ENCODE data around the gene BRD1.

- no peak for TF ChIP-seq POLR2AphosphoS5 (IDR thresholded peaks at IDR 0.05; ENCODE audit: low read depth)
- TF ChIP-seq CTCF (conservative IDR thresholded peaks at IDR 0.05; ENCODE audit: low read depth in 2 of 2), result no peak
- TF ChIP-seq ZNF331 (CRISPR knock-in tag; IDR thresholded peaks at IDR 0.05; ENCODE audit: low read depth), result no peak
- TF ChIP-seq CREB1 (CRISPR knock-in tag; IDR thresholded peaks at IDR 0.05; ENCODE audit: low read depth), result no peak
Measured at GRCh38 chr22:49738566-49738965, 89.1 kb downstream of the BRD1 start.

All from GM23338 (cell line).